Duodenal mucosa (tissue), 2 donors: Measurements from ENCODE around the gene TP53BP1.

ENCODE experiments used
- H3K27ac ChIP-seq: one replicate; pipeline ENCODE4 v1.7.0; 2013; ENCODE audit warnings: low read depth, low read length
- H3K27me3 ChIP-seq, 2 donors: one replicate each; pipeline ENCODE4 v1.7.0; 2013; ENCODE audit warnings: low read length in 2 of 2, control low read depth in 1 of 2; ENCODE audit not compliant: insufficient read depth in 2 of 2, control insufficient read depth in 1 of 2
- H3K36me3 ChIP-seq, 2 donors: one replicate each; pipeline ENCODE4 v1.7.0; 2013; ENCODE audit warnings: low read length in 2 of 2, control low read depth in 1 of 2; ENCODE audit not compliant: insufficient read depth in 2 of 2, control insufficient read depth in 1 of 2
- H3K4me1 ChIP-seq, 2 donors: one replicate each; pipeline ENCODE4 v1.7.0; 2013; ENCODE audit warnings: low read length in 2 of 2, control low read depth in 1 of 2; ENCODE audit not compliant: insufficient read depth in 2 of 2, control insufficient read depth in 1 of 2
- H3K4me3 ChIP-seq, 2 donors: one replicate each; pipeline ENCODE4 v1.7.0; 2013; ENCODE audit warnings: low read length in 2 of 2, low read depth in 1 of 2
- H3K9ac ChIP-seq, 2 donors: one replicate each; pipeline ENCODE4 v1.7.0; 2013; ENCODE audit warnings: low read length in 2 of 2, low read depth in 1 of 2
- H3K9me3 ChIP-seq, 2 donors: one replicate each; pipeline ENCODE4 v1.7.0; 2013; ENCODE audit warnings: low read length in 2 of 2, control low read depth in 1 of 2; ENCODE audit not compliant: control insufficient read depth in 1 of 2

The TP53BP1 gene

GRCh38 chr15:43527802-43528541 lies 35.0 kb upstream of the TP53BP1 start:
- Histone ChIP-seq H3K27ac (no peak overlapping the region), H3K27me3 (no peaks in the 10 kb centered on the region), H3K36me3 (no peaks in the 10 kb centered on the region), H3K9ac (no peak overlapping the region), H3K4me3 (no peak overlapping the region), H3K9me3 (no peaks in the 10 kb centered on the region), H3K4me1 (no peaks in the 10 kb centered on the region)

GRCh38 chr15:43527016-43527801 lies 34.3 kb upstream of the TP53BP1 start:
- no peak overlapping the region for H3K9ac ChIP-seq
- no peak overlapping the region for H3K27ac ChIP-seq

GRCh38 chr15:43526261-43526930 lies 33.4 kb upstream of the TP53BP1 start:
- Histone ChIP-seq H3K4me1 (no peaks in the 10 kb centered on the region), H3K27ac (no peak overlapping the region), H3K36me3 (no peaks in the 10 kb centered on the region), H3K27me3 (no peaks in the 10 kb centered on the region), H3K4me3 (no peak overlapping the region), H3K9me3 (no peaks in the 10 kb centered on the region), H3K9ac (no peak overlapping the region)

More at GRCh38 chr15:43527016-43527801, 34.3 kb upstream of the TP53BP1 start:
- no peaks in the 10 kb centered on the region for H3K4me1 ChIP-seq
- H3K27me3 ChIP-seq, result no peaks in the 10 kb centered on the region
- H3K4me3 ChIP-seq, result no peak overlapping the region
- H3K9me3 ChIP-seq, result no peaks in the 10 kb centered on the region
- H3K36me3 ChIP-seq, result no peaks in the 10 kb centered on the region

- no peaks in the 10 kb centered on the region for H3K27me3 ChIP-seq
- H3K4me3 ChIP-seq, result no peak overlapping the region
- H3K9ac ChIP-seq, result no peak overlapping the region
- no peaks in the 10 kb centered on the region for H3K4me1 ChIP-seq
- no peak overlapping the region for H3K27ac ChIP-seq
- H3K9me3 ChIP-seq, result no peaks in the 10 kb centered on the region
- no peaks in the 10 kb centered on the region for H3K36me3 ChIP-seq
These were observed 32.2 kb upstream of the TP53BP1 start for GRCh38 chr15:43525131-43525530.

- H3K4me1 ChIP-seq, result no peaks in the 10 kb centered on the region
- H3K9me3 ChIP-seq, result no peaks in the 10 kb centered on the region
- H3K27ac ChIP-seq, result no peak overlapping the region
- no peaks in the 10 kb centered on the region for H3K36me3 ChIP-seq
- no peaks in the 10 kb centered on the region for H3K27me3 ChIP-seq
- H3K9ac ChIP-seq, result no peak overlapping the region
- H3K4me3 ChIP-seq, result no peak overlapping the region
These were observed 31.4 kb upstream of the TP53BP1 start for GRCh38 chr15:43524254-43524845.

GRCh38 chr15:43523646-43524045 lies 30.7 kb upstream of the TP53BP1 start:
- H3K27ac ChIP-seq, result no peak overlapping the region

GRCh38 chr15:43522247-43522646 lies 29.3 kb upstream of the TP53BP1 start:
- Histone ChIP-seq H3K4me3 (no peak overlapping the region), H3K27me3 (peaks cover 7% of the 10 kb centered on the region in 2 donors), H3K36me3 (no peaks in the 10 kb centered on the region), H3K27ac (no peak overlapping the region), H3K9ac (no peak overlapping the region), H3K4me1 (peaks cover 0 to 4% of the 10 kb centered on the region in 2 donors), H3K9me3 (no peaks in the 10 kb centered on the region)

More at GRCh38 chr15:43523646-43524045, 30.7 kb upstream of the TP53BP1 start:
- no peaks in the 10 kb centered on the region for H3K9me3 ChIP-seq
- H3K4me3 ChIP-seq, result no peak overlapping the region
- H3K27me3 ChIP-seq, result no peaks in the 10 kb centered on the region
- no peak overlapping the region for H3K9ac ChIP-seq
- H3K4me1 ChIP-seq, result no peaks in the 10 kb centered on the region
- no peaks in the 10 kb centered on the region for H3K36me3 ChIP-seq

GRCh38 chr15:43521419-43521818 lies 28.5 kb upstream of the TP53BP1 start:
- Histone ChIP-seq H3K27ac (no peak overlapping the region), H3K36me3 (no peaks in the 10 kb centered on the region), H3K4me3 (no peak overlapping the region), H3K9ac (no peak overlapping the region), H3K9me3 (no peaks in the 10 kb centered on the region), H3K4me1 (peaks cover 6 to 9% of the 10 kb centered on the region in 2 donors), H3K27me3 (peaks cover 12 to 13% of the 10 kb centered on the region in 2 donors)

- H3K4me3 ChIP-seq, result no peak overlapping the region
- no peak overlapping the region for H3K9ac ChIP-seq
- peaks cover 6 to 16% of the 10 kb centered on the region in 2 donors for H3K4me1 ChIP-seq
- H3K27ac ChIP-seq, result no peak overlapping the region
- H3K9me3 ChIP-seq, result no peaks in the 10 kb centered on the region
- peaks cover 12 to 13% of the 10 kb centered on the region in 2 donors for H3K27me3 ChIP-seq
- H3K36me3 ChIP-seq, result no peaks in the 10 kb centered on the region
These were observed 27.2 kb upstream of the TP53BP1 start for GRCh38 chr15:43520138-43520537.
